PC-3 (cell line): Measurements from ENCODE around the gene OR4Q3. TPM values are rescaled to one million over a fixed set of nuclear protein-coding genes. Genes with fewer than 3 reads are reported as not detected.

Experiments used
- total RNA-seq: library from RNA; depleted of rRNA; stranded (reverse); fragments of >200 nt; gene quantifications from 2 replicates; pipeline ENCODE4 v1.2.3, GENCODE V29; 2014; rRNA removed

The OR4Q3 gene
- total RNA-seq, 1 experiment from 2014 or later, result not detected

Other genes with a start within 250 kb of the OR4Q3 start
- gene OR11H2, start 29.7 kb upstream of the OR4Q3 start, total RNA-seq, result not detected in 2 replicates
- gene OR4M1, start 29.9 kb downstream of the OR4Q3 start, total RNA-seq, result not detected in 2 replicates
- gene OR4N2, start 60.2 kb downstream of the OR4Q3 start, total RNA-seq, result not detected in 2 replicates
- gene OR4K2, start 131.6 kb downstream of the OR4Q3 start, total RNA-seq, result not detected in 2 replicates
- gene OR4K5, start 177.0 kb downstream of the OR4Q3 start, total RNA-seq, result not detected in 2 replicates
- not detected in 2 replicates for gene OR4K1, start 187.3 kb downstream of the OR4Q3 start, total RNA-seq
- not detected in 2 replicates for gene OR4K15, start 232.0 kb downstream of the OR4Q3 start, total RNA-seq